Progenitor cell of endocrine pancreas (in vitro differentiated cells): ENCODE results near the gene FIGNL2. TPM values are rescaled to one million over a fixed set of nuclear protein-coding genes. Genes with fewer than 3 reads are reported as not detected.

Source experiments
- DNase-seq: peaks from one replicate; pipeline ENCODE4 v3.0.0; 2021; ENCODE audit warnings: low spot score; ENCODE audit not compliant: unreplicated experiment
- H3K27ac Mint-ChIP-seq: 2 replicates; pipeline ENCODE4 v1.8.0; 2021; ENCODE audit warnings: mild to moderate bottlenecking, moderate library complexity, mixed read lengths
- H3K27me3 Mint-ChIP-seq: 2 replicates; pipeline ENCODE4 v1.8.0; 2021; ENCODE audit warnings: mixed read lengths
- H3K36me3 Mint-ChIP-seq: 2 replicates; pipeline ENCODE4 v1.8.0; 2022; ENCODE audit warnings: mixed read lengths; ENCODE audit not compliant: insufficient read depth
- H3K4me1 Mint-ChIP-seq: 2 replicates; pipeline ENCODE4 v1.8.0; 2021; ENCODE audit warnings: low read depth, mixed read lengths
- H3K4me3 Mint-ChIP-seq: 2 replicates; pipeline ENCODE4 v1.8.0; 2021; ENCODE audit warnings: low read depth, mild to moderate bottlenecking, moderate library complexity, mixed read lengths
- H3K9me3 Mint-ChIP-seq: 2 replicates; pipeline ENCODE4 v1.8.0; 2021; ENCODE audit warnings: low read depth, mixed read lengths
- CTCF ChIP-seq: fragments of 200-600 bp; sonication (generic); IDR thresholded peaks from one replicate; pipeline ENCODE4 v1.5.0; 2021; ENCODE audit warnings: antibody characterized with exemption, mild to moderate bottlenecking; ENCODE audit not compliant: unreplicated experiment
- total RNA-seq: library from RNA; stranded (reverse); gene quantifications from 2 replicates; pipeline ENCODE4 v1.2.1, GENCODE V29; 2021

The FIGNL2 gene
- total RNA-seq, 1 donor from 2014 or later, result 46.7 TPM

- H3K9me3 Mint-ChIP-seq, result peaks cover 6% of the 10 kb centered on the region
Measured at GRCh38 chr12:51883295-51883694, 34.8 kb upstream of the FIGNL2 start.

GRCh38 chr12:51879102-51879501 lies 30.6 kb upstream of the FIGNL2 start:
- peaks cover 6% of the 10 kb centered on the region for H3K27me3 Mint-ChIP-seq
- no peak overlapping the region for H3K4me3 Mint-ChIP-seq
- no peak for DNase-seq
- H3K9me3 Mint-ChIP-seq, result no peaks in the 10 kb centered on the region
- no peaks in the 10 kb centered on the region for H3K36me3 Mint-ChIP-seq
- H3K4me1 Mint-ChIP-seq, result peaks cover under 1% of the 10 kb centered on the region
- no peak overlapping the region for H3K27ac Mint-ChIP-seq
- no peak for TF ChIP-seq CTCF

More at GRCh38 chr12:51883295-51883694, 34.8 kb upstream of the FIGNL2 start:
- DNase-seq, result no peak
- no peak for TF ChIP-seq CTCF
- no peaks in the 10 kb centered on the region for H3K36me3 Mint-ChIP-seq
- no peak overlapping the region for H3K4me3 Mint-ChIP-seq
- H3K27me3 Mint-ChIP-seq, result peaks cover 11% of the 10 kb centered on the region
- H3K4me1 Mint-ChIP-seq, result no peaks in the 10 kb centered on the region
- no peak overlapping the region for H3K27ac Mint-ChIP-seq

GRCh38 chr12:51874486-51874885 lies 26.0 kb upstream of the FIGNL2 start:
- peaks cover 41% of the 10 kb centered on the region for H3K27me3 Mint-ChIP-seq
- H3K4me3 Mint-ChIP-seq, result no peak overlapping the region
- H3K36me3 Mint-ChIP-seq, result no peaks in the 10 kb centered on the region
- no peaks in the 10 kb centered on the region for H3K9me3 Mint-ChIP-seq
- H3K27ac Mint-ChIP-seq, result no peak overlapping the region
- H3K4me1 Mint-ChIP-seq, result peaks cover 10% of the 10 kb centered on the region
- no peak for TF ChIP-seq CTCF
- DNase-seq, result no peak

DNA sequence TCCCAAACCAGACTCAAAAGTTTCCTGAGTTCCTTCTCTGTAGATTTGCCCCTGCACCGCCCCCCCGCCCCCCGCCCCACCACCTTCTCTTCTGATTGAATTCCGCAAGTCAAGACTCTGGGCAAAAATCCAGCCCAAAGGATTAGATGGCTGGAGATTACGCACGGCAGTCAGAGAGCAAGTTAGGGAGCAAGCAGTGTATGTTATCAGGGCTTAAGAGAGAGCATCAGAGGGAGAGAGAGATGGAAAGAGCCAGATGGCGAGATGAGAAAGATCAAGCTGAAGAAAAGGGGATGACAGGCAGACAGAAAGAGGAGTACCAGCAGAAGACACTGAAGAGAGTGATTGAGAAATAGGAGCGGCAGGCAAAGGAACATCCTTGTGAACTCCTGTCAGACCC lies 25.5 kb upstream of the FIGNL2 start:
- no peak for TF ChIP-seq CTCF
- H3K27me3 Mint-ChIP-seq, result peaks cover 42% of the 10 kb centered on the region
- peaks cover 10% of the 10 kb centered on the region for H3K4me1 Mint-ChIP-seq
- H3K4me3 Mint-ChIP-seq, result no peak overlapping the region
- no peak for DNase-seq
- H3K27ac Mint-ChIP-seq, result no peak overlapping the region
- no peaks in the 10 kb centered on the region for H3K36me3 Mint-ChIP-seq
- H3K9me3 Mint-ChIP-seq, result no peaks in the 10 kb centered on the region

DNA sequence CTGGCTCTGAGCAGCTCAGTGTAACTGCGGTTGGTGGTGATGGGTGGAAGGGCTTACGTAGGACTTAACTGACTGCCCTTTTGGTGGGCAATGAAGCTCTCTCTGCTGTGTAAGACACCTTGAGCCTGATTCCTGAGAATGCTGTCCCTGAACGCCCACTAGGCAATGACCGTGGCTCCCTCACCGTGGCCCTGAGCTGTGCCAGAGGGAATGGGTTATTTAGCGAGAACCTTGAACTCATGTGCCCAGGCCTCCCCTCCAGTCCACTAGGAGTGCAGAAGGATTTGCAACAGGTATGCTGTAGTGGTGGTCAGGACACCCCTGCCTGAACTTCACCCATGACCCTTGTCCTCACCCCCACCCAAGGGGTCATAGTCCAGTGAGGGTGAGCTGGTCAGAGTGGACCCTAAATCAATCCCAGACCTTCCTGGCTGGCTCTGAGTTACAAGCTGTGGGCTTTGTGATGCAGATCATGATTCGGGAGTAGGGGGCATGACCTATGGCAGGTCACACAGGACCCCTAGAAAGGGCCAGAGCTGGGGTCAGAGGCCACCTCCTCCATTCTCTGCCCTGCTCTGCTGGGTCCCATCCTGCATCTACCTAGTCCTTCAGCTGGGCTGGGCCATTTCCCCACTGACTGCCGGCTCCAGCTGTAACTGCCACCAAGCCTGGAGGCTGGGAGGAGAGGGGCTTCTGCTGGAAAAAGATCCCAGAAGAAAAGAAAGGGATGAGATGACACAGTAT lies 24.9 kb upstream of the FIGNL2 start:
- H3K4me1 Mint-ChIP-seq, result peaks cover 14% of the 10 kb centered on the region
- H3K9me3 Mint-ChIP-seq, result no peaks in the 10 kb centered on the region
- H3K36me3 Mint-ChIP-seq, result no peaks in the 10 kb centered on the region
- peaks cover 48% of the 10 kb centered on the region for H3K27me3 Mint-ChIP-seq
- DNase-seq, result no peak
- no peak for TF ChIP-seq CTCF
- H3K27ac Mint-ChIP-seq, result no peak overlapping the region
- no peak overlapping the region for H3K4me3 Mint-ChIP-seq
